Parathyroid adenoma (tissue), 2 donors: ENCODE results near the gene GARIN3.

Experiments
- H2AFZ ChIP-seq: fragments of 300-600 bp; sonication (generic); one replicate; pipeline ENCODE4 v1.7.0; 2017; ENCODE audit warnings: antibody characterized with exemption, mild to moderate bottlenecking
- H3K27ac ChIP-seq: fragments of 300-600 bp; sonication (generic); one replicate; pipeline ENCODE4 v1.7.0; 2017
- H3K27me3 ChIP-seq: fragments of 300-600 bp; sonication (generic); one replicate; pipeline ENCODE4 v1.7.0; 2017; ENCODE audit warnings: low read length; ENCODE audit not compliant: control insufficient read depth, insufficient read depth
- H3K36me3 ChIP-seq: fragments of 300-600 bp; sonication (generic); one replicate; pipeline ENCODE4 v1.7.0; 2017; ENCODE audit warnings: low read length; ENCODE audit not compliant: control insufficient read depth, insufficient read depth
- H3K4me1 ChIP-seq: fragments of 300-600 bp; sonication (generic); one replicate; pipeline ENCODE4 v1.7.0; 2017; ENCODE audit warnings: control low read depth
- H3K4me2 ChIP-seq: fragments of 300-600 bp; sonication (generic); one replicate; pipeline ENCODE4 v1.7.0; 2017; ENCODE audit warnings: low read length
- H3K4me3 ChIP-seq: fragments of 300-600 bp; sonication (generic); one replicate; pipeline ENCODE4 v1.7.0; 2017; ENCODE audit warnings: low read depth, low read length
- H3K79me2 ChIP-seq: fragments of 300-600 bp; sonication (generic); one replicate; pipeline ENCODE4 v1.7.0; 2017; ENCODE audit warnings: control low read depth
- H3K9ac ChIP-seq: fragments of 300-600 bp; sonication (generic); one replicate; pipeline ENCODE4 v1.7.0; 2017; ENCODE audit warnings: mild to moderate bottlenecking
- H3K9me3 ChIP-seq: fragments of 300-600 bp; sonication (generic); one replicate; pipeline ENCODE4 v1.7.0; 2017; ENCODE audit warnings: low read length; ENCODE audit not compliant: control insufficient read depth
- CTCF ChIP-seq: fragments of 300-600 bp; sonication (generic); IDR thresholded peaks from one replicate; pipeline ENCODE4 v1.7.0; 2017; ENCODE audit warnings: antibody characterized with exemption, mild to moderate bottlenecking
- donor health status: primary hyperparathyroidism.

The GARIN3 gene

GRCh38 chr5:157178966-157179365, 12.9 kb upstream of the GARIN3 start:
- Histone ChIP-seq H3K4me3 (no peak overlapping the region), H2AFZ (no peak overlapping the region), H3K36me3 (no peaks in the 10 kb centered on the region), H3K79me2 (no peaks in the 10 kb centered on the region), H3K4me1 (no peaks in the 10 kb centered on the region), H3K4me2 (no peak overlapping the region), H3K9me3 (no peaks in the 10 kb centered on the region), H3K9ac (no peak overlapping the region), H3K27ac (no peak overlapping the region), H3K27me3 (no peaks in the 10 kb centered on the region)
- TF ChIP-seq CTCF: no peak

- Histone ChIP-seq H3K27ac (no peak overlapping the region), H3K9ac (no peak overlapping the region), H3K79me2 (no peaks in the 10 kb centered on the region), H3K4me3 (no peak overlapping the region), H2AFZ (no peak overlapping the region), H3K4me1 (no peaks in the 10 kb centered on the region), H3K27me3 (no peaks in the 10 kb centered on the region), H3K9me3 (no peaks in the 10 kb centered on the region), H3K36me3 (no peaks in the 10 kb centered on the region), H3K4me2 (no peak overlapping the region)
- TF ChIP-seq CTCF: no peak
These were observed 11.9 kb upstream of the GARIN3 start for GRCh38 chr5:157177953-157178352.

GRCh38 chr5:157175071-157175612, 9.1 kb upstream of the GARIN3 start:
- TF ChIP-seq CTCF: no peak
- no peak overlapping the region for H3K9ac ChIP-seq

GRCh38 chr5:157172403-157172802, 6.3 kb upstream of the GARIN3 start:
- Histone ChIP-seq H3K79me2 (no peaks in the 10 kb centered on the region), H3K4me2 (no peak overlapping the region), H2AFZ (no peak overlapping the region), H3K9me3 (no peaks in the 10 kb centered on the region), H3K4me1 (no peaks in the 10 kb centered on the region), H3K9ac (no peak overlapping the region), H3K36me3 (no peaks in the 10 kb centered on the region), H3K4me3 (no peak overlapping the region), H3K27ac (no peak overlapping the region), H3K27me3 (no peaks in the 10 kb centered on the region)
- no peak for TF ChIP-seq CTCF

More at GRCh38 chr5:157175071-157175612, 9.1 kb upstream of the GARIN3 start:
- no peaks in the 10 kb centered on the region for H3K4me1 ChIP-seq
- H3K4me3 ChIP-seq: no peak overlapping the region
- H3K79me2 ChIP-seq: no peaks in the 10 kb centered on the region
- no peaks in the 10 kb centered on the region for H3K36me3 ChIP-seq
- no peaks in the 10 kb centered on the region for H3K9me3 ChIP-seq
- no peaks in the 10 kb centered on the region for H3K27me3 ChIP-seq
- H3K4me2 ChIP-seq: no peak overlapping the region
- no peak overlapping the region for H3K27ac ChIP-seq
- no peak overlapping the region for H2AFZ ChIP-seq

GRCh38 chr5:157168286-157168685, 2.2 kb upstream of the GARIN3 start:
- no peaks in the 10 kb centered on the region for H3K9me3 ChIP-seq
- no peak overlapping the region for H2AFZ ChIP-seq
- no peak overlapping the region for H3K9ac ChIP-seq
- H3K4me1 ChIP-seq: no peaks in the 10 kb centered on the region
- no peak for TF ChIP-seq CTCF
- H3K79me2 ChIP-seq: no peaks in the 10 kb centered on the region
- no peak overlapping the region for H3K4me3 ChIP-seq
- H3K27ac ChIP-seq: no peak overlapping the region
- no peaks in the 10 kb centered on the region for H3K27me3 ChIP-seq
- no peak overlapping the region for H3K4me2 ChIP-seq
- no peaks in the 10 kb centered on the region for H3K36me3 ChIP-seq
